Non-pigmented ciliary epithelial cell (primary cell): ENCODE results near the gene CHRNE.

Experiments used
- DNase-seq: peaks from one replicate; pipeline ENCODE4 v3.0.0-alpha.2; 2010; ENCODE audit warnings: low read depth

The CHRNE gene

DNA sequence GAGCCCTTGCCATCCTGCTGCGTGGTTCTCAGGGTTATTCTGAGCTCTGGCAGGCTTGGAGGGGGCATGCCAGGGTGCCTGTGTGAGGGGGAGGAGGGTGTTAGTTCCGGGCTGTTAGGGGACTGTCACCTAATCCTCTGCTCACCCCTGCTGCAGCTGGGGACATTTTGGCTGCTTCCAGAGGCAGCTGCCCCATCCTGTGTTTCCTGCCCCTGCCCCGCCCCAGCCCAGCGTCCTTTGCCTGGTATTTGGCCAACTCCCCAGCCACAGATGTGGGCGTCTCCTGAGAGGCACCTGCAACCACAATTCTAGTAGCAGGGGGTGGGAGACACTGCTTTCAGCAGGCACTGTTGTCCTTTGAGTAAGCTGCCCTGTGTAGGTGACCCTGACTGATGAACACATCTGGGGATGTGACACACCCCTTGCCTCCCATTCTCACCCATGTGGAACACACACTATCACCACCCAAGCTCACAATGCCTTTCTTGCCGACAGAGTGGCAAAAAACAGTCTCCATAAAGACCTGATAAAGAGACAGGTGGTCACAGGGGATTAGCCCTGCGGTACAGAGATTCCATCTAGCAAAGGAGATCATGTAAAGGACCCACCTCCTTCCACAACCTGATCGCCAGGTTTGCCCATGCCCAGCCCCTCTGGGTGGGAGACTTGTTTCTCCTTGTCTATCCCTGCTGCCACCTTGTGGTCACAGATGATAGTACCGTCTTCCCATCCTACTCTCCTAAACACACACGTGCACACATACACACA, at the start of gene CHRNE:
CHRNE (minus strand) TSS at position 48 of the 768 bp plus-strand sequence; CDS start at position 13, 35 bp downstream.
- DNase-seq = peak; percentile 47

DNA sequence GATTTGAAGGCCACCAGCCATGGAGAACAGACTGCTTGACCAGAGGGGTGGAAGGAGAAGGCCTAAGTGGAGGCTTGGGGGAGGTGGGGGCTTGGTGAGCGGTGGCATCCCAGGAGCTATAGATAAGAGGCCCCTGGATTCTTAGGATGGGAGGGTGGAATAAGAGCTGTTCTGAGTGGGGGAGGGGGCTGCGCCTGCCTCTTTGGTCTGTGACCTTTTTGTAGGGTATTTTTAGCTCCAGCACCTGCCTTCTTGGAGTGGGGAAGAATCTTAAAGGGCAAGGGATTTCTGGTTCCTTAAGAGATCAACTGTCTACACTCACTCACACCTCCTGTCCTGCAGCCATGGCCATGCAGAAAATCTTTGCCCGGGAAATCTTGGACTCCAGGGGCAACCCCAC, 48.6 kb upstream of the CHRNE start:
- no peak for DNase-seq

DNA sequence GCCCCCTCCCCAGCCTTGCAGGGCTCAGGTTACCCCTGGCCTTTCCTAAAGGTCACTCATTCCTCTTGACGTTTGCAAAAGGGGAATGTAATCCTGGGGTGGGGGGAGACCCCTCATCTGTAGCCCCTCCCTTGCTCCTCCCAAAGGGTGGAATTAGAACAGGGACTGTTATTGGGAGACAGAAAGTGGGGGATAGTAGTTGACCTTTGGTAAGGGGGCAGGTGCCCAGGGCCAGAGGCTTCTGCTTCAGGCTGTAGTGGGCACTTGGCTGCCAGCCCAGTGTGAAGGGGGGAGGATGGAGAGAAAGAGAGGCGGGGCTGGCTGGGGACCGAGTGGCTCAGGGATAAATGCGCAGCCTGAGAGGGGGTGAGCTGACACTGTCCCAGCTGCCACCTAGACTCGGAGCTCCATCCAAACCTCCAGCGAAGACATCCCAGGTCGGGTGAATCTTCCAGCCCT, 47.9 kb upstream of the CHRNE start, which contains the start of gene ENO3:
ENO3 (plus strand) TSS at position 374 of the 459 bp plus-strand sequence. CDS start 711 bp downstream, outside the sequence.
- no peak for DNase-seq

DNA sequence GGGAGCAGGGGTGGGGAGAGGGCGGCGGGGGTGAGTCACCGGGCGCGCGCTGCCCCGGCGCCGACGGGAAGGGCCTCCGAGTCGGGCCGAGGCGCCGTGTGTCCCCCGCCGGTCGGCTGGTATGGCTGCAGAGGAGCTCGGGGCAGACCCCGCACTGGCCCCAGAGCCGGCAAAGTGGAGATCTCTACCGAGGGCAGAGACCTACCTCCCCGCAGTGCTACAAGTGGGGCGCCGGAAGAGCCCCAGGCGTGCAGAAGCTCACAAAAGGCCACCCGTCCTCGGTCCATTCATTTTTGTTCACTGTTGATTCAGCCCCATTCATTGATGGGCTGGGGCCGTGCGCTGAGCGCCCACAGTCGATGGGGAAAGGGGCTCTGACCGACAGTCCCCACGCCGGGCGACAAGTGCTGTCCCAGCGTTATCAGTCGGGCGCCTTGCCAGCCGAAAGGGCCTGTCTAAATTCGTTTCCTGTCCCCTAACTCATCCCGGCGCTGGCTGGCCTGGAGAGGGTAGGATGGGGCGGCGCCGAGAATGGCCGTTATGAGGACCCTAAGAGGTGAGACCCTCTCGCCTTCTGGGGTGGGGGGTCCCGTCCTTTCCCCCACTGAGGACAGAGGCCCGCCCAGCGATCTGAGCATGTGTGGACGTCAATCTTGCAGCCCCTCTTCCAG, 47.3 kb upstream of the CHRNE start:
- no peak for DNase-seq

DNA sequence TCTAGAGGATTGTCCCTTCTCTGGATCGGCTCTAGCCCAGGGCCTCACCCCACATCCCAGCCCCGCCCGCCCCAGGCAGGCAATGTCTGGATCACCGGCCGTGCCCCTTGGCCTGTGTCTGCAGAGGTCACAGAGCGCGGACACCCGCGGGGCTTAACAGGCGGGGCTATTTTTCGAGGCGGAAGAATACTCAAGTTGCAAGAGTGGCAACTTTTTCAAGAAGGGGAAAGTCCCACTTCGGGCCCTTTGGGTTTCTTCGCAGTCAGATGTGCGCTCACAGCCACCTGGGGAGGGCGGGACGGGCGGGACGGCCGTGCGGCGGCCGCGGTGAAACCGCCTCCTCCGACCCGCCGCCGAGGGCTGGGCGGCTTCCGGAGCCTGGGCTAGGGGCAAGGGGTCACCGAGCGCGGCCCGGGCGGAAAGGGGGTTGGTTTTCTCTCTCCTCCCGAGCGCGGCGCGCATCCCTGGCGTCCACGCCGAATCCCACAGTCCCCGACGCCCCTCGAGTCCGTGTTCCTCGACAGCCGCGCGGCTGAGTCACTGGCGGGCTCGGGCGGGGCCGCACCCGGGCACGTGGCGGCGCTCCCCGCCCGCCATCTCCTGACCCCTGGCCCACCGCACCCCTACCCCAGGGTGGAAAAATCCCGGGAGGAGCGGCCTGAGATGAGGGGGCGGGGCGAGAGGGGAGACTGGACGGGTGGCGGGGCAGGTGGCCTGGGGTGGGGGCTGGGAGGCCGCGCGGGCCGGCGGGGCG, 46.6 kb upstream of the CHRNE start:
- DNase-seq = no peak

DNA sequence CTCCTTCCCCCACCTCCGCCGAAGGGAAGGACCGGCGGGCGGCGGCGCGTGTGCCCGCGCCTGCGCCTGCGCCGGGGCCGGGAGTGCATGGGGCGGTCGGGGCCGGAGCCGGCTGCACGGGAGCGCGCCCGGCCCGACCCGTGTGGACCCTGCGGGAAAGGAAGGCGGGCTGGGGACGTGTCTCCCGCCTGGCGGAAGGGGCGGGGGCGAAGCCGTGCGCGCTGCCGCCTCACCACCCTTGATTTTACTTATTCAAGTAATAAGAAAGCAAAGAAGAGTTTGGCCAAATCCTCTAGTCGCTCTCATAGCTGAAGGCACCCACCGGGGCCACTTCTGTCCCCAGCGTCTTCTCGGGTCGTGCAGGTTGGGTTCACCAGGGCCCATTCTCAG, 46.0 kb upstream of the CHRNE start:
- DNase-seq = no peak

DNA sequence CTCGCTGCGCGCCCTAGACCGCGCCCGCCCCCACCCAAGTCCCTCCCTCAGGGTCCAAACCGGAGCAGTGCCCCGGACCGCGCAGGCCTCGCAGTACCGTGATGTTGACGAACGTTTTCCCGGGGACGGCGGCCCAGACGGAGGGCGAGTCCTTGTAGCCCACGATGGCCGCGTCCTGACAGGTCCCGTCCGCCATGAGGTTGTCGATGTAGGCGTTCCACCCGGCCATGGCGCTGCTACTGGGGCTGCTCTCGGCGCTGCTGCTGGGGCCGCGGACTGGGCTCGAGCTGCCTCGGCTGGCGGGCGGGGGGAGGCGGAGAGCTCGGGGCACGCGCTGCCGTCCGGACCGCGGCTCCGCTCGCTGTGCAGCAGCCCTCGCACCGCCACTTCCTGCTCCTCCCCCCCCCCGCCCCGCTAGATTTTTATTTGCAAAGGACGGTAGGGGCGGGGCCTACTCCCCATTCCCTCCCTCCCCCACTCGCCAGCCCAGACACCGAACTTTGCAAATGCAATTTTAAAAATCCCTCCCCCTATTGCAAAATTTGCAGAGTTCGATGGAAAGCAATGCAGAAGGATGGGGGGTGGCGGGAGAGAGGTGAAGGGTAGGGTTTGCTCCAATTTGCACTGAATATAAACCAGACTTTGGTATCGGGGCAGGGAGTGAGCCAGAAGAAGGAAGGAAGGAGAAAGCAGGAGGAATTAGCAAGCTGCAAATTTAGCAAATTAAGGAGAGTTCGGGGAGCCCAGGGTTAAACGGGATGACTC, 45.5 kb upstream of the CHRNE start, which contains the start of gene PFN1:
PFN1 (minus strand) TSS at position 365 of the 765 bp plus-strand sequence; CDS start at position 229, 136 bp downstream.
- no peak for DNase-seq

DNA sequence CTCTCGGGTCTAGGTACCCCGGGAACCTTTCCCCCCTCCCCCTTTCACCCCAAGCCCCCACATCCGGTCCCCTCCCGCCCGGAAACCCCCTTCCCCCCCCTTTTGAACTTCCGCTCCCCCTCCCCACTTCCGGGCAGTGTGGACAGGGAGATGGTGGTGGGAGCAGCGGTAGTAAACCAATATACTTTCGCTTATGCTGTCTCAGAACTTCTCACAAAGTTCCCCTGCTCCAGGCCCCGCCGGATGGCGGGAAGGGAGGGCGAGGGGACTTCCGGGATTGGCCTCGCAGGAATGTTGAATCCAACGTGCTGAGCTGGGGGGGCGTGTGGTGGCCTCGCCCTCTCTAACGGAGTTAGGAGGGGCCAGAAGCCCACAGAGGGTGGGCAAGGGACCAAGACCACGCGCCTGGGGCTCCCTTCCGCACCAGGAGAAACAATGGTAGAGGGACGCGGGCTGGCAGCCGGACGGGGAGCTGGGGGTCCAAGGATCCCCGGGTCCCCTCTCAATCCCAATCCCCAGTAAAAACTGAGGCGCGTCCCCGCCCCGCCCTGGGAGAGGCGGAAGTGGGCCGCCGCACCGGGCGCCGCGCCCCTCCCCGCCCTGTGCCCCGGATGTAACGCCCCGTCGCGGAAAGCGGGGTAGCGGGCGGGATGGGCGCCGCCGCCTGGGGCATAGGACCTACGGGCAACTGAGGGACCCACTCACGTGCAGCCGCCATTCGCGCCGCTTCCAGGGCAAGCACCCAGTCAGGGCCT, 44.7 kb upstream of the CHRNE start:
- DNase-seq = no peak

DNA sequence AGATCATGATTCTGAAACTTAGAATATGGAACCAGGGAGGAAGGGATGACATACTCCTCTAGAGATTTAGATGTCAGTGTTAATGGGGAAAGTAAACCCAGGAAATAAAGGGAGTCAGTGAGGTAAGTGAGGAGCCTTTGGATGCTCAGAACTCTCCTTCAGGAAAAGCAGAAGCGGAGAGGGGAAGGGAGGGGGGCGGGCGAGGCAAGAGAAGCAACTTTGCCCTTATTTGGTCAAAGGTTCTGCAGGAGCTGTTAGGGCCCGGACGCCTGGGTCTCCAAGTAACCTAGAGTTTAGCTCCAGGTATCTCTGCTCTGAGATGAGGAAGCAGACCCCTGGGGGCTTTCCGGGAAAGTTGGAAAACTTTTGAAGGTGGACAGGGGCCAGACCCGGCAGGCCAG, 44.1 kb upstream of the CHRNE start:
- DNase-seq = no peak

DNA sequence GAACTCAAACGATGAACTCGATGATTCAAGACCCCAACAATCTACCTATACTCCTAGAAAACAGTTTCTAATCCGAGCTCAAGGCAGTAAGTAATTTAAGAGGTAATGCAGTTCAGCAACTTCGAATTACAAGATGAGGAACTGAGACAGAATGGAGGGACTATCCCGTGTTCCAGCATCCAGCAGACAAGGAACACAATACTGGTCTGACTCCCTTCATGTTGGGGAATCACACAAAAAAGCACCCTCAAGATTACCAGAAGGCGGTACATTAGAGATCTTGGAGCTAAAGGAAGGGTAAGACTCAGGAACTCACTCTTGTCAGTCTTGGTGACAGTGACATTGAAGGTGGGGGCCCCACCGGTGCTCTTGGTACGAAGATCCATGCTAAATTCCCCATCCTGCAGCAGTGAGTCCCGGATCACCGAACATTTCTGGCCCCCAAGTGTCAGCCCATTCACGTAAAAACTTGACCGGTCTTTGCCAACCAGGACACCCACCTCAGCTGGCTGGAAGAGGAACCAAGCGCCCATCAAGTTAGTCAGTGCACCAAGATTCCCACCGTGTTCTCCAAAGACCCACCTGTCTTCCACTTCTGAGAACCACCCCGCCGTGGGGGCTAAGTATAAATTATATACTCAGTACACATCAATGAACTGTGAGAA, 43.5 kb upstream of the CHRNE start:
- DNase-seq = no peak

DNA sequence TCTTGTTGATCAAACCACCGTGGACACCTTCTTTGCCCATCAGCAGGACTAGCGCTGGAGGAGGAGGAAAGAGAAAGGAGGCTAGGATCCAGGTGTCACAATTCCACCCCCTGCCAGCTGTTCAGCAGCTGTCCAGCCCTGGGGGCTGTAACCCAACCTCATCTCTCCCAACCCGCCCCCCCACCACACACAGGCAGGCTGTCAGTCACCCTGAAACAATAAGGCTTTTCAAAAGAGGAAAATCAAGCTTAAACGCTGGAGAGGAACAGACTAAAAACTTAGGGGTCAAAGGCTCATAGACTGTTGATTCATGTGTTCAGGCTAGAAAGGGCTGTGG, 43.0 kb upstream of the CHRNE start:
- DNase-seq = no peak

DNA sequence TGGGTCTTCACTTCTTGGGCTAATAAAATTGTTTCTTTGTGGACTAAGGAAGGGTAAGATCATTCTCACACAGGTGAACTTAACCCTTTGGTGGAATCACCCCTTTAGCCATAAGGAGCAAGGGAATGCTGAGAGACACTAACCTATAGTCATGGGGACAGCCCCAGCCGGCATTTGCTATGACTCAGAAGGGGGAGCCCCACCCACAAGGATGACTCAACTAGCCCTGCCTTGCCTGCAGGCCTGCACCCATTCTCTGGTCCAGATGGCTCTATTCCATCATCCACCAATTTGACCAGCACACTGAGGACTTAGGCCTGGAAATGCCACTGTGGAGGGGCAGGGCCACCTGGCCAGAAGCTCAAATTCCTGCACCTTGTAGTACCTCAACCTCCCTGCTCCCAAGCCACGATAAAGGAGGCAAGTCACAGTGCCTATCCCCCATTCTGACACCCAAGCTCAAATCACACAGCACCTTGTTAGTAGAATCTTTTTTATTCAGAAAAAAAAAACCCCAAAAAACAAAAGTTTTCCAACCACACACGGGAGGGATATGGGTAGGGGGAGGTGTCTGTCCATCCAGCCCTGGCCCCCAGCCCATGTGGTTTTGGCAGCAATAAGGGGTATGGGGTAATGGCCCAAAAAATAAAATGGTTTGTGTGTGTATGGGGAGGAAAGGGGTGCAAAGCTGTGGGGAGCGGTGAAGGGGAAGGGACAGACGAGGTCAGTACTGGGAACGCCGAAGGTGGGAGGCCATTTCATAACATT, 42.5 kb upstream of the CHRNE start:
- peak; percentile 67 for DNase-seq

DNA sequence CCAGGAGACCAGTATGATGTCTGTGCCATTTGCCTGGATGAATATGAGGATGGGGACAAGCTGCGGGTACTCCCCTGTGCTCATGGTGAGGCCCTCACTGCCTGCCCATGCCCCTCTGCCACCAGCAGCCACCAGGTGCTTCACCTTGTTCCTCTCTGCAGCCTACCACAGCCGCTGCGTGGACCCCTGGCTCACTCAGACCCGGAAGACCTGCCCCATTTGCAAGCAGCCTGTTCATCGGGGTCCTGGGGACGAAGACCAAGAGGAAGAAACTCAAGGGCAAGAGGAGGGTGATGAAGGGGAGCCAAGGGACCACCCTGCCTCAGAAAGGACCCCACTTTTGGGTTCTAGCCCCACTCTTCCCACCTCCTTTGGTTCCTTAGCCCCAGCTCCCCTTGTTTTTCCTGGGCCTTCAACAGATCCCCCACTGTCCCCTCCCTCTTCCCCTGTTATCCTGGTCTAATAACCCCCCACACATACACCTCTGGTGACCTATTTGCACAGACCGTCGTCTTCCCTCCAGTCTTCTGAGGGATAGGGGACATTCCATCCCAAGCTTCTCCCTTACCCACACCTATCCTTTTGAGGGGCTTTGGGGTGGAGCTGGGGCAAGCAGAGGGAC, 41.8 kb upstream of the CHRNE start:
- DNase-seq = no peak

DNA sequence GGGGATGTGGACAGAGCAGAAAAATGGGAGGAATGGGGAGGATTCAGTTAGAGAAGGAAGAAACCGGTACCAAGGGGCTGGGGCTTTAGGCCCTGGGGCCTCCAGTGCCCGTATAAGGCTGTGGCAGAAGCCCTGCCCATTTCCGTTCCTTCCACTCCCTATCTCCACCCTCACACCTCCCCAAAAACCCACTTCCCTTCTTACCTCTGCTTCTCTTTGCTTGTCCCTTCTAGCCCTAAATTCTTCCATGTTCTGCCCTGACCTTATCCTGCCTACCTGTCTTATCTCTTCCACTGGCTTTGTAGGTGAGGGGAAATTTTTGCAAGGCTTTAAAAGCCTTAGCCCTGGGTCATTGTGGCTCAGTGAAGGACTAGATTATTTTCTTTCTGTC, 41.3 kb upstream of the CHRNE start:
- DNase-seq = no peak

DNA sequence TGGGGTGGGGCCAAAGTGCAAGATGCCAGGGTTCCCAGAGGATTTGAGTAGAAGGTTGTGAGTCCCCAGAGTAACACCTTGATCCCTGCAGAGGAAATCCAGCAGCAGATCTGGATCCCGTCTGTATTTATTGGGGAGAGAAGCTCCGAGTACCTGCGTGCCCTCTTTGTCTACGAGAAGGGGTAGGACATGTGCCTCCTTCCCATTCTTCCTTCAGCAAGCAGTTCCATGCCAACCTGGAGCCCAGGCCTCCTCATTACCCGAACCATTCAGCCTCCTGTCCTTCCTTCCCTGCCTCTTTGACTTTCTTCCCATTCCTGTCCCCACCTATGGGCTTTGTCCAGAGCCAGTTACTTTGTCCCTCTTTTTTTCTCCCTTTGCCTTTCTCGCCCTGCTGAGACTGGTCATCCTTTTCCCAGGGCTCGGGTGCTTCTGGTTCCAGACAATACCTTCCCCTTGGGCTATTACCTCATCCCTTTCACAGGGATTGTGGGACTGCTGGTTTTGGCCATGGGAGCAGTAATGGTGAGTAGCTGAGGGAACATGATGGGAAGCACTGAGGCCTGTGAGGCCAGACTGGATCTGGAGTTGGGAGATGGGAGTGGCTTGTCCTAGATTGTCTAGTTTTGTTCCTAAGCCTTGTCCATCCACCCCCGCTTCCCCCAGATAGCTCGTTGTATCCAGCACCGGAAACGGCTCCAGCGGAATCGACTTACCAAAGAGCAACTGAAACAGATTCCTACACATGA, 40.0 kb upstream of the CHRNE start:
- DNase-seq = no peak

DNA sequence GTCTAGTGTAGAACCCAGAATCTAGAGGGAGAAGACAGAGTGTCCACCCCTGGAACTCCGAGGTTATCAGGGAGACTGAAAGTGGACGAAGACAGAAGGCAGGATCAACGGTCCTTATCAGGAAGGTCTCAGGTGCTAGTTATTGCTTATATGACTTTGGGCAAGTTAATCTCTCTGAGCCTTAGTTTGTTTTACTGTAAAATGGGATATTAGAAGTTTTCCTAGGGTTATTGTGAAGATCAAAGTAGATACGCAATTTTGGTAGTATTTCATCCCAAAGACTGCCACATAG, 38.4 kb upstream of the CHRNE start:
- DNase-seq = no peak

DNA sequence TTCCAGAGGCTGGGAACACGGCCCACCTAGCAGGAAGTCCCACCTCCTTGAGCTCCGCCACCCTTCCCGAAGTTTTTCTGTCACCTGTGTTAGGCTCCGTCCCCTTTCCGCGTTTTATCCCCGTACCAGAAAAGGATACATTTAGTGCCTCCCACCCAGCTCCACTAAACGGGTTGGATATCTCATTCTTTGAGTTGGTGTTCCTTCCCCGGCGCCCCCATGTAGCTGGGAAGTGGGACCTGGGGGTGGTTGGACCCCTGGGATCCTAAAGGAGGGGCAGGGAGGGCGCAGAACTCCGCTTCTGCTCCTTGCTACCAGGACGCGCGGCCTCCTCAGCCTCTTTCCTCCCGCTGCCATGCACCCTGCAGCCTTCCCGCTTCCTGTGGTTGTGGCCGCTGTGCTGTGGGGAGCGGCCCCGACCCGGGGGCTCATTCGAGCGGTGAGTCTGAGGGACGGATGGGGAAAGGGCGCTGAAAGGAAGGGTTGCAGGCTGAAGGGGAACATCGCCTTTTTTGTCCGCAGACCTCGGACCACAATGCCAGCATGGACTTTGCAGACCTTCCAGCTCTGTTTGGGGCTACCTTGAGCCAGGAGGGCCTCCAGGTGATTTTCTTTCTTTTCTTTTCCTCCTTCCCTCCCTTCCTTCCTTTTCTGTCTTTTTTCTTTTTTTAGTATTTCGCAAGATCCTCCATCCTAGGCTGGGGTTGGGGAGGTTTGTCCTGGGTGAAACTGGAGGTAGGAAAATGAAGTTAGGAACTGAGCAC, 37.8 kb upstream of the CHRNE start:
- DNase-seq = no peak
